Activated naive CD4-positive, alpha-beta T cell treated with anti-CD3 and anti-CD28 coated beads, Interleukin-2, amount 50 U/mL, for 72 hours (primary cell): ENCODE data around the gene TMEM91. TPM values are rescaled to one million over a fixed set of nuclear protein-coding genes. Genes with fewer than 3 reads are reported as not detected.

Experiments
- ATAC-seq, 2 donors: fragments of 150-1000 bp; cut with Tn5 transposase; 2 replicates each; pipeline ENCODE4 v1.10.0; 2021; ENCODE audit warnings: mild to moderate bottlenecking in 2 of 2, moderate library complexity in 2 of 2
- DNase-seq, 2 donors: peaks; one replicate each; pipeline ENCODE4 v3.0.0; 2021 to 2022; ENCODE audit warnings: low spot score in 2 of 2
- H3K27ac Mint-ChIP-seq, 2 donors: one replicate each; pipeline ENCODE4 v1.8.0; 2022; ENCODE audit warnings: mild to moderate bottlenecking in 2 of 2, mixed read lengths in 2 of 2
- H3K36me3 Mint-ChIP-seq, 2 donors: one replicate each; pipeline ENCODE4 v1.8.0; 2022; ENCODE audit warnings: mixed read lengths in 2 of 2
- H3K9me3 Mint-ChIP-seq, 2 donors: one replicate each; pipeline ENCODE4 v1.8.0; 2022; ENCODE audit warnings: mixed read lengths in 2 of 2
- total RNA-seq, 2 donors: library from RNA; stranded (reverse); gene quantifications; one replicate each; pipeline ENCODE4 v1.2.3, GENCODE V29; 2022

TMEM91 gene
- total RNA-seq, 2 donors from 2014 or later: 8.2 to 11.0 TPM

DNA sequence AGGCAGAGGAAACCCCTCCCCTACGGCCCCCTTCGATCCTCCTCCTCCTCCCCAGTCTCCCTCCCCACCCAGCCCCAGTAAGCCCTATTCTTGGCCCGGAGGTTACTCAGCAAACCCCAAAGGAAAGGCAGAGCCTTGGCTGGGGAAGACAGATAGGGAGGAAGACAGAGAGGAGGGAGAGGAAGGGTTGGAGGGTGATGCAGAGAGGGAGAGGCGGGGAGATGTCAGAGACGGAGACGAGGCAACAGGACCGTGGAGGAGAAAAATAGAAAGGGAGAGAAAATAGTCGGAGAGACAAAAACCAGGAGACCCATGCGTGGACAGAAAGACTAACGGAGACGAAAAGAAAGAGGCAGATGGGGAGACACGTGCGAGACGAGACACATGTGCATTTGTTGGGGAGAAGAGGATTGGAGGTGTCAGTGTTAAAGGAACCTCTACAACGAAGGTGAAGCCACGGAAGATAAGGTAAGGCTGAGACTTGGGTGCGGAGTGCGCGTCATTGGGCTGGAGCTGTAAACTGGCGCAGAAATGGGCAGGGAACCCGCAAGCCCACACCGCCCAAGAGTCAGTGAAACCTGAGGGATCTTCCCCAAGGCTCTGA, 25.5 kb upstream of the TMEM91 start:
- Mint-ChIP-seq H3K36me3 (peaks cover 26 to 49% of the 10 kb centered on the region in 2 donors), H3K9me3 (no peaks in the 10 kb centered on the region), H3K27ac (peak overlapping the region; percentile 91 to 93)
- ATAC-seq: no peak
- DNase-seq: no peak

- ATAC-seq (peak; percentile 64 to 68), DNase-seq (peak; percentile 80 to 85)
- Mint-ChIP-seq H3K36me3 (peaks cover 26 to 49% of the 10 kb centered on the region in 2 donors), H3K27ac (peak overlapping the region; percentile 93 to 94), H3K9me3 (no peaks in the 10 kb centered on the region)
Observed at GRCh38 chr19:41351339-41352245, 24.7 kb upstream of the TMEM91 start.

- peaks cover 26 to 55% of the 10 kb centered on the region in 2 donors for H3K36me3 Mint-ChIP-seq
- H3K27ac Mint-ChIP-seq: peak overlapping the region; percentile 93 to 98
- no peak for DNase-seq
- no peaks in the 10 kb centered on the region for H3K9me3 Mint-ChIP-seq
- no peak for ATAC-seq
Observed at GRCh38 chr19:41352279-41352608, 24.1 kb upstream of the TMEM91 start.

- DNase-seq (peak; percentile 82 to 87), ATAC-seq (peak; percentile 22 to 25)
- peak overlapping the region; percentile 90 to 93 for H3K27ac Mint-ChIP-seq
- H3K9me3 Mint-ChIP-seq: no peaks in the 10 kb centered on the region
- H3K36me3 Mint-ChIP-seq: peaks cover 26 to 55% of the 10 kb centered on the region in 2 donors
Observed at GRCh38 chr19:41352609-41353465, 23.5 kb upstream of the TMEM91 start.

GRCh38 chr19:41353466-41354342, 22.6 kb upstream of the TMEM91 start, which contains the start of gene TGFB1:
TGFB1 (minus strand) TSS chr19:41353922; CDS start chr19:41353044, 878 bp downstream.
- peak within 1 kb of the TSS; percentile 93 for H3K27ac Mint-ChIP-seq
- H3K36me3 Mint-ChIP-seq: peaks cover 26 to 46% of the 10 kb centered on the region in 2 donors
- DNase-seq (peak; percentile 92), ATAC-seq (peak; percentile 47 to 59)
- H3K9me3 Mint-ChIP-seq: no peaks in the 10 kb centered on the region

- DNase-seq: no peak
- Mint-ChIP-seq H3K27ac (peak overlapping the region; percentile 93), H3K36me3 (peaks cover 19 to 39% of the 10 kb centered on the region in 2 donors), H3K9me3 (no peaks in the 10 kb centered on the region)
- no peak for ATAC-seq
Observed at GRCh38 chr19:41354343-41354953, 21.9 kb upstream of the TMEM91 start.

- ATAC-seq (no peak), DNase-seq (no peak)
- no peaks in the 10 kb centered on the region for H3K9me3 Mint-ChIP-seq
Observed at GRCh38 chr19:41355035-41355434, 21.3 kb upstream of the TMEM91 start.

GRCh38 chr19:41355802-41356201, 20.5 kb upstream of the TMEM91 start:
- Mint-ChIP-seq H3K27ac (peak overlapping the region; percentile 94 to 99), H3K36me3 (peaks cover 13 to 27% of the 10 kb centered on the region in 2 donors), H3K9me3 (no peaks in the 10 kb centered on the region)
- ATAC-seq (no peak), DNase-seq (no peak)

More at GRCh38 chr19:41355035-41355434, 21.3 kb upstream of the TMEM91 start:
- peaks cover 17 to 33% of the 10 kb centered on the region in 2 donors for H3K36me3 Mint-ChIP-seq
- peak overlapping the region; percentile 40 to 94 for H3K27ac Mint-ChIP-seq

- no peaks in the 10 kb centered on the region for H3K9me3 Mint-ChIP-seq
- DNase-seq (no peak), ATAC-seq (no peak)
- H3K27ac Mint-ChIP-seq: peak overlapping the region; percentile 94 to 99
- peaks cover 4 to 17% of the 10 kb centered on the region in 2 donors for H3K36me3 Mint-ChIP-seq
Observed at GRCh38 chr19:41356984-41357739, 19.2 kb upstream of the TMEM91 start.

GRCh38 chr19:41357746-41358145, 18.6 kb upstream of the TMEM91 start:
- no peak for ATAC-seq
- DNase-seq: no peak
- Mint-ChIP-seq H3K27ac (peak overlapping the region; percentile 94 to 99), H3K9me3 (no peaks in the 10 kb centered on the region), H3K36me3 (peaks cover 0 to 12% of the 10 kb centered on the region in 2 donors)

DNA sequence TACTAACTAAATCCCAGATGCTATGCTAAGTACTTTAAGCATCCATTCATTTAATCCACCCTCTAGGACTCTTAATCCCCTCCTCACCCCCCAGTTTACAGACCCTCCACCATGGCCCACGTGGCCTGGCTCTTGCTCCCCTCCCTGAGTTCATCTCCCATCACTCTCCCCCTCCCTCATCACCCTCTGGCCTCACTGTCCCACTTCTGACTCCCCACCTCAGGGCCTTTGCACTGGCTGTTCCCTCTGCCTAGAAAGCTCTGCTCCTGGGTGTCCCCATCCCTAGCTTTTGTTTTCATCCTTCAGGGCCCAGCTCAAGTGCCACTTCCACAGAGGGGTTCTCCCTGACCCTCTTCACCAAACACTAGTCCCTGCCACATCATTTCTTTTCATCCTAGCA, 16.6 kb upstream of the TMEM91 start:
- ATAC-seq (no peak), DNase-seq (no peak)
- no peaks in the 10 kb centered on the region for H3K9me3 Mint-ChIP-seq
- H3K27ac Mint-ChIP-seq: peak overlapping the region in 1 of 2 donors; percentile 72
- peaks cover 5 to 6% of the 10 kb centered on the region in 2 donors for H3K36me3 Mint-ChIP-seq

GRCh38 chr19:41362143-41362847, 14.0 kb upstream of the TMEM91 start:
- H3K27ac Mint-ChIP-seq: peak overlapping the region in 1 of 2 donors; percentile 95
- peaks cover 5% of the 10 kb centered on the region in 2 donors for H3K36me3 Mint-ChIP-seq
- ATAC-seq: no peak
- no peaks in the 10 kb centered on the region for H3K9me3 Mint-ChIP-seq
- no peak for DNase-seq

DNA sequence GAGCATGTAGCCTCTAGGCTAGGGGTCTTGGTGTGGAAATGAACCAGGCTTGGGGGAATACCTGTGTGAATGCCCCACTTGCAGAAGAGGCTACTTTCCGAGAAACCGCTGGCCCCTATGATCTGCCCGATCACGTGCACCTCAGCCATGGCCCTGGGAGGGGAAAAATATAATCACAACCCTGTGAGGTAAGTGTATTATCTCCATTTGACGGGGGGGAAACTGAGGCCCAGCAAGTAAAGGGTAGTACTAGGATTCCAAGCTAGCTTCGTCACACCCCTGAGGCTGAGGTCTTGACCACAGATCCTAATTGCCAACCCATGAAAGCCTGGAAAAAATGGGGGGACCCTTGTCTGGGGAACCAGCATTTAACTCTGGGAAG, 13.0 kb upstream of the TMEM91 start:
- H3K9me3 Mint-ChIP-seq: no peaks in the 10 kb centered on the region
- H3K27ac Mint-ChIP-seq: peak overlapping the region; percentile 95 to 99
- ATAC-seq: no peak
- no peak for DNase-seq
- H3K36me3 Mint-ChIP-seq: peaks cover 5% of the 10 kb centered on the region in 2 donors
